Fibroblast of pulmonary artery (primary cell): ENCODE results near the gene PRR12.

ENCODE experiments used
- DNase-seq: peaks from one replicate; pipeline ENCODE4 v3.0.0-alpha.2; 2010; ENCODE audit warnings: low read depth
- H3K4me3 ChIP-seq: replicated peaks from 2 replicates; pipeline ENCODE4 v1.5.1; 2011; ENCODE audit warnings: low read depth, mild to moderate bottlenecking, control low read depth, low read length, moderate library complexity
- TF ChIP-seq, protein P1 (sequence below): IDR thresholded peaks from 2 replicates; pipeline ENCODE4 v1.5.1; 2011; ENCODE audit warnings: mild to moderate bottlenecking, control low read depth, low read length, inconsistent platforms; ENCODE audit errors: missing control alignments

The PRR12 gene

DNA sequence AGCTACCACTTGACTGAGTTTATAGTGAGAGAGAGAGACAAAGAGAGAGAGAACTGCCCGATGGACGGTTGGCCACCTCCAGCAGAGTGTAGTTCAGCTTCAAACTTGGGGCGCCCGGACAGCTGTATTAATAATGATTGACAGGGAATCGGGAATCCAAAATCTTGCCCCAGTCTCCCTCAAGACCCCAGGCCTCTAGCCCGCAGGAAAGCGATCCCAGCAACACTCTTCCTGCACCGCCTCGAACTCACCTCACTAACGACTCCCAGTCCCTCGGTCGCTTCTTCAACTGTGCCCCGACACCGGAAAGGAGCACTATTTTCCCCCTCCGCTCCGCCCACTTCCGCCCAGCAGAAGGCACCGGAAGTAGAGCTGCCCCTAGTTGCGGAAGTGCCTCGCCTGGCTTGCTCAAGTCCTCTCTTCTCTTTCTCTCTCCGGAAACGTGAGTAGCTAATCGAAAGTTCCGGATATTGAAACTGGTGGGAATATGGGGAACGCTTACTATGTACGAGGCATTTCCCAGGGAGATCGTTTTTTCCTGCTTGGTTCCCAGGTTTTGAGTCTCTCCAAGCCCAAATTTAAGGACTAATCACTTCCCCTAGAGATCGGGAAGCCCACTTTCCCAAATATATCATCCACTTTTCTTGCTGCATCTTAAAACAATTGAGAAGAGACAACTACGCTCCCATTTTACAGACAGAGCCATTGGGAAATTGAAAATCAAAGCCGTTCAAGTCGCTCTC, 10.5 kb upstream of the PRR12 start, which contains the start of gene NOSIP:
Gene NOSIP (minus strand): TSS at position 293 of the 743 bp plus-strand sequence. CDS start 19,865 bp downstream, outside the sequence.
- TF ChIP-seq, protein P1, sequence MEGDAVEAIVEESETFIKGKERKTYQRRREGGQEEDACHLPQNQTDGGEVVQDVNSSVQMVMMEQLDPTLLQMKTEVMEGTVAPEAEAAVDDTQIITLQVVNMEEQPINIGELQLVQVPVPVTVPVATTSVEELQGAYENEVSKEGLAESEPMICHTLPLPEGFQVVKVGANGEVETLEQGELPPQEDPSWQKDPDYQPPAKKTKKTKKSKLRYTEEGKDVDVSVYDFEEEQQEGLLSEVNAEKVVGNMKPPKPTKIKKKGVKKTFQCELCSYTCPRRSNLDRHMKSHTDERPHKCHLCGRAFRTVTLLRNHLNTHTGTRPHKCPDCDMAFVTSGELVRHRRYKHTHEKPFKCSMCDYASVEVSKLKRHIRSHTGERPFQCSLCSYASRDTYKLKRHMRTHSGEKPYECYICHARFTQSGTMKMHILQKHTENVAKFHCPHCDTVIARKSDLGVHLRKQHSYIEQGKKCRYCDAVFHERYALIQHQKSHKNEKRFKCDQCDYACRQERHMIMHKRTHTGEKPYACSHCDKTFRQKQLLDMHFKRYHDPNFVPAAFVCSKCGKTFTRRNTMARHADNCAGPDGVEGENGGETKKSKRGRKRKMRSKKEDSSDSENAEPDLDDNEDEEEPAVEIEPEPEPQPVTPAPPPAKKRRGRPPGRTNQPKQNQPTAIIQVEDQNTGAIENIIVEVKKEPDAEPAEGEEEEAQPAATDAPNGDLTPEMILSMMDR = no peak
- DNase-seq = peak; percentile 98
- H3K4me3 ChIP-seq = peak within 1 kb of the TSS; percentile 80

DNA sequence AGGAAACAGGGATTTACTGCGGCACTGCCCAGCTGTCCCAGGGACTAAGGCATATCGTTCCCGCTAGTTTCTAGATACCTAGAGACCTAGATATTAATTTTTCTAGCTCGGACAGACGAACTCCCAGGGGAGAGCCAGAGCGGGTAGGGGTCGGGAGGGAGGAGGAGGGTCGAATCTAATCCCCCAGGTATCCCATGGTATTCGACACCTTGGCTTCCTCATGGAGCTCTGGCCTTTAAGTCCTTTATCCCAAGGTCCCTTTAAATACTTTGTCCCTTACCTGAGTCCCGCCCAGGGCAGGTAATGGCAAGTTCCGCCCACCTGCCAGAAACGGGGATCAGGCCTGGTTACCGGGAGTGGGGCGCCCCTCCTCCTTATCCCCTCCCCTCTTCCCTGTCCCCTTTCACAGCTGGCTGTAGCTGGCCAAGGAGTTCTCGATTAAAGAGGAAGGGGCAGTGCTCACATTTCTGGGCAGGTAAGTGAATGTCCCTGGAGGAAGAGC, 9.9 kb upstream of the PRR12 start, which contains the start of gene PRRG2:
Gene PRRG2 (plus strand): TSS at position 310 of the 502 bp plus-strand sequence. CDS start 1,904 bp downstream, outside the sequence.
- TF ChIP-seq, protein P1 = no peak
- DNase-seq = no peak
- H3K4me3 ChIP-seq = peak within 1 kb of the TSS; percentile 80

DNA sequence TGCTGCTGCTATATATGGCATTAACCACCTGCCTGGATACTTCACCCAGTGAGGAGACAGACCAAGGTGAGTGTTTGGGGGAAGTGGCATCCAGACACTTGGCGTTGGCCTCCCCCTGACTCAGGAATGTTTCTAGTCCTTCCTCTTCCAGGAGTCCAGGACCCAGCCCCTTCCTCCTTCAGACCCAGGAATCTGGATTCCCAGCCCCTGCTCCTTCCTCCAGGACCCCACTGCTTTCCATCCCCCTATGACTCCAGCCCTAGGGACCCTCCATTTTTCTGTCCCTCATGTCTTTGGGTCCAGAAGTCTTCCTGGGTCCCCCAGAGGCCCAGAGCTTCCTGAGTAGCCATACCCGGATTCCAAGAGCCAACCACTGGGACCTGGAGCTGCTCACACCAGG, 7.7 kb upstream of the PRR12 start:
- DNase-seq = no peak
- TF ChIP-seq, protein P1 = no peak
- no peak overlapping the region for H3K4me3 ChIP-seq

DNA sequence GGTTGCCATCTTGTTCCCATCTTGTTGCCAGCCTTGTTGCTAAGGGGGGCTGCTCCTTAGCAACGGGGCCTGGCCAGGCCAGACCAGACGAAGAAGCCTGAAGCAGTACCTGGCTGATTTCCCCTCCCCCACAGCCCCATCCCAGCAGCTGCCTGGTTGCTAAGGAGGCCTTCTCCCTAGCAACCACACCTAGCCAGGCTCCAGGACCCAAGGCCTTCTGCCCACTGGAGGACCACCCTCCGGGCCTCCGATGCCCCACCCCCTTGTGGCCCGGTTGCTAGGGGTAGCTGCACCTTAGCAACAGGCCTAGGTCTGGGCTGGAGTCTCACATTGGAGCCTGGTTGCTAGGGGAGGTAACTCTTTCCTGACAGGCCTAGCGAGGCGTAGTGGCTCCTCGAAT, 6.0 kb upstream of the PRR12 start:
- no peak for DNase-seq
- TF ChIP-seq, protein P1 = no peak
- no peak overlapping the region for H3K4me3 ChIP-seq

DNA sequence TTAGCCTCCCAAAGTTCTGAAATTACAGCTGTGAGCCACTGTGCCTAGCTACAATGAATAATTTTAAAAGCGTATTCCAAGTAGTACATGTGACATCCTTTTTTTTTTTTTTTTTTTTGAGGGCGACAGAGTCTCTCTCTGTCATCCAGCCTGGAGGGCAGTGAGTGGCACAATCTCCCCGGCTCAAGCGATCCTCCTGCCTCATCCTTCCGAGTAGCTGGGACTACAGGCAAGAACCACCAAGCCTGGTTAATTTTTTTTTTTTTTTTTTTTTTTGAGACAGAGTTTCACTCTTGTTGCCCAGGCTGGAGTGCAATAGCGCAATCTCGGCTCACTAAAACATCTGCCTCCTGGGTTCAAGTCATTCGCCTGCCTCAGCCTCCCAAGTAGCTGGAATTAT, 3.8 kb upstream of the PRR12 start:
- TF ChIP-seq, protein P1 = no peak
- no peak for DNase-seq
- no peak overlapping the region for H3K4me3 ChIP-seq

DNA sequence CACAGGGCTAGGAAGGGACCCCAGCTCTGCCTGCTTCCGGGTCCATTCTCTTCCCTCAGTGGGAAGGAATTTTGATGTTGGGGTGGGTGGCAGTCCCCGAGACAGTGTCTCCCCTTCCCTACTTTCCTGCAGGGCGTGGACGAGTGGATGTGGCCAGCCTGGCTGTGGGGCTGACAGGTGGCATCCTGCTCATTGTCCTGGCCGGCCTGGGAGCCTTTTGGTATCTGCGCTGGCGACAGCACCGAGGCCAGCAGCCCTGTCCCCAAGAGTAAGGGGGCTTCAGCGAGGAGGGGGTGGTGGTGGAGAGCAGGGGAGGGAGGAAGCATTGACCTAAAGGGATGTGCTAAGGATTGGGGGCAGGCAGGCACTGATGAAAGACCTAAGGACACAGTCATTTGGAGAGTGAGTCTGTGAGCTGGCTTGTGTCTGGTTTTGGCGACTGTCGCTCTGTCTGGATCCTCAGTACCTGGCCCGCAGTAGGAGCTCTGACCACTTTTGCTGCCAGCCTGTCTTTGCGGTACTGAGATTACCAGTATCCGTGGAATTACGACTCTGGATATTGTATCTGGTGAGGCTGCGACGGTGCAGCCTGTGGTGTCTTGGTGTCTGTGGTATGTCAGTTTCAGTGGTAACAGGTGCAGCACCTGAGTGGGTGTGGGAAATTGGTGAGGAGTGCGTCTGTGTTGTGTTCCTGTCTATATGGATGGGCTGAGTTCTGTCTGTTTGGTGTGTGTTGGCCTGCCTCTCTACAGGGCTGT, 2.4 kb upstream of the PRR12 start:
- no peak for DNase-seq
- H3K4me3 ChIP-seq = no peak overlapping the region
- TF ChIP-seq, protein P1 = no peak
